Measurements from ENCODE around the gene STAC3.

The STAC3 gene

GRCh38 chr12:57258977-57259970 lies 8.3 kb upstream of the STAC3 start:
- H3K4me2 ChIP-seq (ENCODE audit: low read depth, low read length), result no peak overlapping the region
- no peaks in the 10 kb centered on the region for H3K79me2 ChIP-seq (ENCODE audit: low read length)
- no peaks in the 10 kb centered on the region for H3K9me2 ChIP-seq (replicated peaks; ENCODE audit: insufficient read depth, low read length)
- DNase-seq, result no peak
- no peaks in the 10 kb centered on the region for H4K20me1 ChIP-seq (ENCODE audit: insufficient read depth, low read length)
- no peaks in the 10 kb centered on the region for H3K4me1 ChIP-seq (ENCODE audit: low read length)
- no peaks in the 10 kb centered on the region for H3F3A ChIP-seq (ENCODE audit: insufficient read depth, low read length)
- H3K27ac ChIP-seq (ENCODE audit: low read length), result no peak overlapping the region
- H3K9ac ChIP-seq (ENCODE audit: low read length), result no peak overlapping the region
- H3K9me3 ChIP-seq (replicated peaks; ENCODE audit: insufficient read depth, low read length), result no peaks in the 10 kb centered on the region
- H3K36me3 ChIP-seq (replicated peaks; ENCODE audit: insufficient read depth, low read length), result no peaks in the 10 kb centered on the region
- H3K27me3 ChIP-seq (replicated peaks; ENCODE audit: insufficient read depth, low read length), result no peaks in the 10 kb centered on the region
- no peak overlapping the region for H2AFZ ChIP-seq (ENCODE audit: low read length)
- no peak overlapping the region for H3K4me3 ChIP-seq (ENCODE audit: low read length)
- TF ChIP-seq, protein P1, sequence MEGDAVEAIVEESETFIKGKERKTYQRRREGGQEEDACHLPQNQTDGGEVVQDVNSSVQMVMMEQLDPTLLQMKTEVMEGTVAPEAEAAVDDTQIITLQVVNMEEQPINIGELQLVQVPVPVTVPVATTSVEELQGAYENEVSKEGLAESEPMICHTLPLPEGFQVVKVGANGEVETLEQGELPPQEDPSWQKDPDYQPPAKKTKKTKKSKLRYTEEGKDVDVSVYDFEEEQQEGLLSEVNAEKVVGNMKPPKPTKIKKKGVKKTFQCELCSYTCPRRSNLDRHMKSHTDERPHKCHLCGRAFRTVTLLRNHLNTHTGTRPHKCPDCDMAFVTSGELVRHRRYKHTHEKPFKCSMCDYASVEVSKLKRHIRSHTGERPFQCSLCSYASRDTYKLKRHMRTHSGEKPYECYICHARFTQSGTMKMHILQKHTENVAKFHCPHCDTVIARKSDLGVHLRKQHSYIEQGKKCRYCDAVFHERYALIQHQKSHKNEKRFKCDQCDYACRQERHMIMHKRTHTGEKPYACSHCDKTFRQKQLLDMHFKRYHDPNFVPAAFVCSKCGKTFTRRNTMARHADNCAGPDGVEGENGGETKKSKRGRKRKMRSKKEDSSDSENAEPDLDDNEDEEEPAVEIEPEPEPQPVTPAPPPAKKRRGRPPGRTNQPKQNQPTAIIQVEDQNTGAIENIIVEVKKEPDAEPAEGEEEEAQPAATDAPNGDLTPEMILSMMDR (IDR thresholded peaks at IDR 0.05; ENCODE audit: low read length), result no peak
- TF ChIP-seq EZH2 (optimal IDR thresholded peaks at IDR 0.05; ENCODE audit: low read depth, low read length) (no peak), EZH2phosphoT487 (IDR thresholded peaks at IDR 0.05; ENCODE audit: low read length) (no peak)

DNA sequence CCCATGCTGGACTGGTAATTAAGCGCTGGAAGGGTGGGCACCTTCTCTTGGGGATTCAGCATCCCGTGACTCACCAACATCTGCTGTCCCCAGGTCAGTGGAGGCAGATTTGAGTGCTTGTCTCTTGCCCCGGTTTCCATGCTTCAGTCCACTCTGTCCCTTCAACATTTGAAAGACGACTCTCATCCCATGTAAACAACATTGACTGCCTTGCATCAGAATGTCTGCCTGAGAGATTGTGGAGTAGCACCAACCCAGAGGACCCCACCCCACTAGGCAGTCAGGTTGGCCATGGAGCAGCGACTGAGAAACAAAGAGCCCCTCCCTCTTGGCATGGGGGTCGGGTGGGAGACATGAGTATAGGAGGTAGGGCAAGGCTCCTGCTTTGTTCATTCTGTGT lies 4.9 kb upstream of the STAC3 start:
- H3K9ac ChIP-seq (ENCODE audit: low read length), result no peak overlapping the region
- H3F3A ChIP-seq (ENCODE audit: insufficient read depth, low read length), result no peaks in the 10 kb centered on the region
- H2AFZ ChIP-seq (ENCODE audit: low read length), result no peak overlapping the region
- no peaks in the 10 kb centered on the region for H3K9me2 ChIP-seq (replicated peaks; ENCODE audit: insufficient read depth, low read length)
- H3K4me3 ChIP-seq (ENCODE audit: low read length), result no peak overlapping the region
- DNase-seq, result no peak
- no peaks in the 10 kb centered on the region for H3K27me3 ChIP-seq (replicated peaks; ENCODE audit: insufficient read depth, low read length)
- no peak for TF ChIP-seq EZH2phosphoT487 (IDR thresholded peaks at IDR 0.05; ENCODE audit: low read length)
- TF ChIP-seq, protein P1 (IDR thresholded peaks at IDR 0.05; ENCODE audit: low read length), result no peak
- no peak for TF ChIP-seq EZH2 (optimal IDR thresholded peaks at IDR 0.05; ENCODE audit: low read depth, low read length)
- no peaks in the 10 kb centered on the region for H3K9me3 ChIP-seq (replicated peaks; ENCODE audit: insufficient read depth, low read length)
- H4K20me1 ChIP-seq (ENCODE audit: insufficient read depth, low read length), result no peaks in the 10 kb centered on the region
- no peaks in the 10 kb centered on the region for H3K4me1 ChIP-seq (ENCODE audit: low read length)
- no peaks in the 10 kb centered on the region for H3K79me2 ChIP-seq (ENCODE audit: low read length)
- H3K27ac ChIP-seq (ENCODE audit: low read length), result no peak overlapping the region
- no peaks in the 10 kb centered on the region for H3K36me3 ChIP-seq (replicated peaks; ENCODE audit: insufficient read depth, low read length)
- H3K4me2 ChIP-seq (ENCODE audit: low read depth, low read length), result no peak overlapping the region

DNA sequence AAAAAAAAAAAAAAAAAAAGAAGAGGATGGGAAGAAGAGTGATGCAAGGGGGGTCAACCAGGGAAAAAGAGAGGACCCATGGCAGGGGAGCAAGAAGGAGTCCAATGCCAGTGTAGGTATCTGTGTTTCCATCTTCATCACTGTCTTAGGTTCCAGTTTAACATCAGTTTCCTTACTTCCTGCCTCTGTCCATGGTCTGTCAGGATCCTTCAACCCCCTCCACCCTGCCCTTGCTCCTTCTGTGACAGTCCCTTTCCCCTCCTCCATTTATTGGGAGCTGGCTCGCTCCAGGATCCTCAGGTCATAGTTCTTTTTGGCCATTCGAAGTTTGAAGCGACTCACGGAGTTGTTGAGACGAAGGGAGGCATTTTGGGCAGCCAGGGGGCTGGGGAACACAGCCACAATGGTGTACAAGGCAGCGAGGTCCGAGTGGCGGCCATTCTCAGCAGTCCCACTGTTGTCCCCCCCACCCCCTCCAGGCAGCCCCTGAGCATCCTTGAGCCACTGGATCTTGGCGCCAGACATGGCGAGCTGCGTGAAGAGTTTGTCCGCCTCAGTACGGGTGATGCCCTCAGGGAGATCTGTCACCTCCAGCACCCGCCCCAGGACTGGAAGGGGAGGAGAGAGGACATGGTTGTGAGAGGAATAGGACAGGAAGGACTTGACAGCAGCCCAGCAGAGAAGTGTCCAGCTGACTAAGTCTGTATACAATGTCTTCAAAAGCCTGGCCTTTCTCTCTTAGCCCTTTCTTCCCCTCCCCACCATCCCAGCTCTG lies 3.7 kb upstream of the STAC3 start:
- TF ChIP-seq EZH2phosphoT487 (IDR thresholded peaks at IDR 0.05; ENCODE audit: low read length) (no peak), EZH2 (optimal IDR thresholded peaks at IDR 0.05; ENCODE audit: low read depth, low read length) (no peak)
- TF ChIP-seq, protein P1 (IDR thresholded peaks at IDR 0.05; ENCODE audit: low read length), result no peak
- Histone ChIP-seq H3K9me2 (replicated peaks; ENCODE audit: insufficient read depth, low read length) (no peaks in the 10 kb centered on the region), H3K4me1 (ENCODE audit: low read length) (no peaks in the 10 kb centered on the region), H4K20me1 (ENCODE audit: insufficient read depth, low read length) (no peaks in the 10 kb centered on the region), H3K27ac (ENCODE audit: low read length) (no peak overlapping the region), H3K9ac (ENCODE audit: low read length) (no peak overlapping the region), H3K27me3 (replicated peaks; ENCODE audit: insufficient read depth, low read length) (no peaks in the 10 kb centered on the region), H3K9me3 (replicated peaks; ENCODE audit: insufficient read depth, low read length) (no peaks in the 10 kb centered on the region), H3F3A (ENCODE audit: insufficient read depth, low read length) (no peaks in the 10 kb centered on the region), H3K4me2 (ENCODE audit: low read depth, low read length) (no peak overlapping the region), H2AFZ (ENCODE audit: low read length) (no peak overlapping the region), H3K36me3 (replicated peaks; ENCODE audit: insufficient read depth, low read length) (no peaks in the 10 kb centered on the region), H3K79me2 (ENCODE audit: low read length) (no peaks in the 10 kb centered on the region), H3K4me3 (ENCODE audit: low read length) (no peak overlapping the region)
- no peak for DNase-seq

All from MM.1S (cell line).